ENCODE measurements around the gene BORCS6. TPM values are rescaled to one million over a fixed set of nuclear protein-coding genes. Genes with fewer than 3 reads are reported as not detected.
A peak's percentile ranks its signal among the peaks of the same experiment; 100 is the strongest.

The BORCS6 gene
- total and polyA plus RNA-seq, 2 of the 13 experiments (the other 11 are each of a cell fraction or from before 2014, with no cell fraction given), result 2.0 to 5.1 TPM

- TF ChIP-seq CERS6 (CRISPR knock-in tag; IDR thresholded peaks at IDR 0.05), result no peak
- TF ChIP-seq GLI4 (CRISPR knock-in tag; IDR thresholded peaks at IDR 0.05; ENCODE audit: borderline replicate concordance), result no peak
- TF ChIP-seq ZNF136 (CRISPR knock-in tag; IDR thresholded peaks at IDR 0.05; ENCODE audit: low read depth), result no peak
- TF ChIP-seq ZNF264 (CRISPR knock-in tag; IDR thresholded peaks at IDR 0.05), result no peak
- 0 out of 2 replicates have a peak, but pooled peaks have one; percentile 36 for TF ChIP-seq HNF4A (CRISPR knock-in tag; IDR thresholded peaks at IDR 0.05)
- no peak for TF ChIP-seq ZNF558 (CRISPR knock-in tag; IDR thresholded peaks at IDR 0.05; ENCODE audit: borderline replicate concordance)
- TF ChIP-seq ZNF3 (CRISPR knock-in tag; IDR thresholded peaks at IDR 0.05), result no peak
- peak; percentile 74; the same call in 1 of the 2 replicates for TF ChIP-seq MTF2 (CRISPR knock-in tag; IDR thresholded peaks at IDR 0.05; ENCODE audit: borderline replicate concordance)
- no peak for TF ChIP-seq MAFF (IDR thresholded peaks at IDR 0.05; ENCODE audit: low read depth, low read length)
- TF ChIP-seq JARID2 (CRISPR knock-in tag; IDR thresholded peaks at IDR 0.05; ENCODE audit: insufficient replicate concordance), result no peak
- peak; percentile 94 for TF ChIP-seq NFYC (CRISPR knock-in tag; IDR thresholded peaks at IDR 0.05)
- peak; percentile 33; the same call in 1 of the 2 replicates for TF ChIP-seq KDM2A (CRISPR knock-in tag; IDR thresholded peaks at IDR 0.05; ENCODE audit: borderline replicate concordance, low read depth)
- TF ChIP-seq PHF5A (CRISPR knock-in tag; IDR thresholded peaks at IDR 0.05; ENCODE audit: low read depth, unreplicated experiment), result peak; percentile 40
- no peak for TF ChIP-seq ZNF280B (CRISPR knock-in tag; IDR thresholded peaks at IDR 0.05; ENCODE audit: borderline replicate concordance)
- TF ChIP-seq JDP2 (CRISPR knock-in tag; IDR thresholded peaks at IDR 0.05; ENCODE audit: borderline replicate concordance), result no peak
- TF ChIP-seq ZSCAN31 (CRISPR knock-in tag; IDR thresholded peaks at IDR 0.05; ENCODE audit: low read depth), result no peak
- no peak for TF ChIP-seq ZNF354B (CRISPR knock-in tag; IDR thresholded peaks at IDR 0.05)
- no peak for TF ChIP-seq PBX3 (CRISPR knock-in tag; IDR thresholded peaks at IDR 0.05; ENCODE audit: borderline replicate concordance)
- TF ChIP-seq BCL6 (CRISPR knock-in tag; IDR thresholded peaks at IDR 0.05), result 0 out of 2 replicates have a peak, but pooled peaks have one; percentile 4
- TF ChIP-seq SMAD1 (CRISPR knock-in tag; IDR thresholded peaks at IDR 0.05; ENCODE audit: borderline replicate concordance, low read depth), result no peak
- peak; percentile 50; the same call in 1 of the 2 replicates for TF ChIP-seq SOX5 (CRISPR knock-in tag; IDR thresholded peaks at IDR 0.05; ENCODE audit: borderline replicate concordance)
- no peak for TF ChIP-seq ZKSCAN1 (IDR thresholded peaks at IDR 0.05; ENCODE audit: low read length)
- TF ChIP-seq HNF4G (IDR thresholded peaks at IDR 0.05; ENCODE audit: borderline replicate concordance, low read depth, low read length), result no peak
- no peak for TF ChIP-seq HNF4G (CRISPR knock-in tag; IDR thresholded peaks at IDR 0.05; ENCODE audit: borderline replicate concordance, low read depth)
- no peak for TF ChIP-seq ZSCAN30 (CRISPR knock-in tag; IDR thresholded peaks at IDR 0.05)
- no peak for TF ChIP-seq CCAR2 (optimal IDR thresholded peaks at IDR 0.05; ENCODE audit: low read depth, low read length)
- TF ChIP-seq PAWR (CRISPR knock-in tag; IDR thresholded peaks at IDR 0.05; ENCODE audit: borderline replicate concordance), result no peak
- peak; percentile 39 for TF ChIP-seq ELF1 (CRISPR knock-in tag; IDR thresholded peaks at IDR 0.05)
- TF ChIP-seq POGZ (CRISPR knock-in tag; IDR thresholded peaks at IDR 0.05), result no peak
Observed at GRCh38 chr17:8156246-8156992, 33.6 kb downstream of the BORCS6 start (continued).

Measured in HepG2 (cell line).